Spleen (tissue), 7 donors: ENCODE measurements around the gene CLEC10A.

Experiments
- POLR2AphosphoS5 ChIP-seq, 3 donors: sonication (generic); formaldehyde crosslinking; IDR thresholded peaks; one replicate each; pipeline ENCODE4 v1.5.1; 2017; ENCODE audit warnings: antibody characterized with exemption in 3 of 3
- TF ChIP-seq, protein P1 (sequence below), 11 experiments: fragments of 200-600 bp in 7 of 11; fragments of 450-650 bp in 4 of 11; sonication (generic) in 4 of 11; IDR thresholded peaks in 8 of 11; conservative IDR thresholded peaks in 3 of 11; 1 replicate in 7 of 11; 2 replicates in 4 of 11; pipeline versions ENCODE4 v1.4.0 to v1.8.0; 2016 to 2021; ENCODE audit warnings: antibody characterized with exemption in 11 of 11, inconsistent platforms in 4 of 11, mild to moderate bottlenecking in 1 of 11
- donor health status: DM: no; HTN: no; CAD: no; lungs with moderate emphysema.
- donor health status: DM: no; HTN: no; CAD: no.
- donor health status: DM: no; HTN: no; CAD: no.

GRCh38 chr17:7072406-7072805 lies 7.6 kb downstream of the CLEC10A start:
- no peak for TF ChIP-seq POLR2AphosphoS5 (IDR thresholded peaks at IDR 0.05)
- TF ChIP-seq, protein P1, sequence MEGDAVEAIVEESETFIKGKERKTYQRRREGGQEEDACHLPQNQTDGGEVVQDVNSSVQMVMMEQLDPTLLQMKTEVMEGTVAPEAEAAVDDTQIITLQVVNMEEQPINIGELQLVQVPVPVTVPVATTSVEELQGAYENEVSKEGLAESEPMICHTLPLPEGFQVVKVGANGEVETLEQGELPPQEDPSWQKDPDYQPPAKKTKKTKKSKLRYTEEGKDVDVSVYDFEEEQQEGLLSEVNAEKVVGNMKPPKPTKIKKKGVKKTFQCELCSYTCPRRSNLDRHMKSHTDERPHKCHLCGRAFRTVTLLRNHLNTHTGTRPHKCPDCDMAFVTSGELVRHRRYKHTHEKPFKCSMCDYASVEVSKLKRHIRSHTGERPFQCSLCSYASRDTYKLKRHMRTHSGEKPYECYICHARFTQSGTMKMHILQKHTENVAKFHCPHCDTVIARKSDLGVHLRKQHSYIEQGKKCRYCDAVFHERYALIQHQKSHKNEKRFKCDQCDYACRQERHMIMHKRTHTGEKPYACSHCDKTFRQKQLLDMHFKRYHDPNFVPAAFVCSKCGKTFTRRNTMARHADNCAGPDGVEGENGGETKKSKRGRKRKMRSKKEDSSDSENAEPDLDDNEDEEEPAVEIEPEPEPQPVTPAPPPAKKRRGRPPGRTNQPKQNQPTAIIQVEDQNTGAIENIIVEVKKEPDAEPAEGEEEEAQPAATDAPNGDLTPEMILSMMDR (IDR thresholded peaks at IDR 0.05 in 8 of 11, conservative IDR thresholded peaks at IDR 0.05 in 3 of 11), result no peak
